ENCODE data around the gene TAGLN2. TPM values are rescaled to one million over a fixed set of nuclear protein-coding genes. Genes with fewer than 3 reads are reported as not detected.

Gene TAGLN2
- total RNA-seq, 3 donors from 2014 or later: 195 to 259 (median 231) TPM

DNA sequence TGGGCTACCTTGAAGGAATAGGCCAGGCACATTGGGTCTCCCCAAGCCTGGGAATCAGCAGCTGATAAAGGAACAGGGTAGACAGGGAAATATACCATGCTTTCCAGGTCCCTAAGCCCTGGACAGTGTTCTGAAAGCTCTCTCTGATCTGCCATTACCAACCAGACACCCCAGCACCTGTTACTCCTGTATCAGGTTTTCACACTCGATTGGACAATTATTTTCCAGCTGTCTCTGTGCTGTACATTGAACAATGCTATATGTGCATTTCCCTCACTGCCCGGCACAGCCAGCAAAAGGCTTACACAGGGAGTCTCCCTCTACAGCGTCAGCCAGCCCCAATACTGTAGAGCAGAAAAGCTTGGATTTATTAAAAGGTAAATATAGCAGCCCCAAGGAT lies 30.0 kb downstream of the TAGLN2 start:
- Histone ChIP-seq H3K9me3 (no peaks in the 10 kb centered on the region), H3K27ac (no peak overlapping the region), H3K4me3 (no peak overlapping the region), H3K4me1 (no peaks in the 10 kb centered on the region), H3K27me3 (no peaks in the 10 kb centered on the region), H3K36me3 (no peaks in the 10 kb centered on the region)
- TF ChIP-seq POLR2A (IDR thresholded peaks at IDR 0.05): no peak
- no peak for TF ChIP-seq POLR2AphosphoS5 (IDR thresholded peaks at IDR 0.05)
- TF ChIP-seq, protein P1, sequence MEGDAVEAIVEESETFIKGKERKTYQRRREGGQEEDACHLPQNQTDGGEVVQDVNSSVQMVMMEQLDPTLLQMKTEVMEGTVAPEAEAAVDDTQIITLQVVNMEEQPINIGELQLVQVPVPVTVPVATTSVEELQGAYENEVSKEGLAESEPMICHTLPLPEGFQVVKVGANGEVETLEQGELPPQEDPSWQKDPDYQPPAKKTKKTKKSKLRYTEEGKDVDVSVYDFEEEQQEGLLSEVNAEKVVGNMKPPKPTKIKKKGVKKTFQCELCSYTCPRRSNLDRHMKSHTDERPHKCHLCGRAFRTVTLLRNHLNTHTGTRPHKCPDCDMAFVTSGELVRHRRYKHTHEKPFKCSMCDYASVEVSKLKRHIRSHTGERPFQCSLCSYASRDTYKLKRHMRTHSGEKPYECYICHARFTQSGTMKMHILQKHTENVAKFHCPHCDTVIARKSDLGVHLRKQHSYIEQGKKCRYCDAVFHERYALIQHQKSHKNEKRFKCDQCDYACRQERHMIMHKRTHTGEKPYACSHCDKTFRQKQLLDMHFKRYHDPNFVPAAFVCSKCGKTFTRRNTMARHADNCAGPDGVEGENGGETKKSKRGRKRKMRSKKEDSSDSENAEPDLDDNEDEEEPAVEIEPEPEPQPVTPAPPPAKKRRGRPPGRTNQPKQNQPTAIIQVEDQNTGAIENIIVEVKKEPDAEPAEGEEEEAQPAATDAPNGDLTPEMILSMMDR (IDR thresholded peaks at IDR 0.05): no peak
- intact Hi-C loops (cut with DNase I; ENCODE audit: low total_unique reads): no loop called here
- no peak for DNase-seq (ENCODE audit: low spot score in 2 of 2)

- H3K36me3 ChIP-seq: no peaks in the 10 kb centered on the region
- no peak overlapping the region for H3K27ac ChIP-seq
- no peaks in the 10 kb centered on the region for H3K9me3 ChIP-seq
- DNase-seq (ENCODE audit: low spot score in 2 of 2): no peak
- H3K27me3 ChIP-seq: no peaks in the 10 kb centered on the region
- TF ChIP-seq, protein P1 (IDR thresholded peaks at IDR 0.05): no peak
- no peak for TF ChIP-seq POLR2AphosphoS5 (IDR thresholded peaks at IDR 0.05)
- TF ChIP-seq POLR2A (IDR thresholded peaks at IDR 0.05): no peak
- intact Hi-C loops (cut with DNase I; ENCODE audit: low total_unique reads): no loop called here
- H3K4me1 ChIP-seq: no peaks in the 10 kb centered on the region
- no peak overlapping the region for H3K4me3 ChIP-seq
Measured at GRCh38 chr1:159892944-159893343, 32.4 kb downstream of the TAGLN2 start.

DNA sequence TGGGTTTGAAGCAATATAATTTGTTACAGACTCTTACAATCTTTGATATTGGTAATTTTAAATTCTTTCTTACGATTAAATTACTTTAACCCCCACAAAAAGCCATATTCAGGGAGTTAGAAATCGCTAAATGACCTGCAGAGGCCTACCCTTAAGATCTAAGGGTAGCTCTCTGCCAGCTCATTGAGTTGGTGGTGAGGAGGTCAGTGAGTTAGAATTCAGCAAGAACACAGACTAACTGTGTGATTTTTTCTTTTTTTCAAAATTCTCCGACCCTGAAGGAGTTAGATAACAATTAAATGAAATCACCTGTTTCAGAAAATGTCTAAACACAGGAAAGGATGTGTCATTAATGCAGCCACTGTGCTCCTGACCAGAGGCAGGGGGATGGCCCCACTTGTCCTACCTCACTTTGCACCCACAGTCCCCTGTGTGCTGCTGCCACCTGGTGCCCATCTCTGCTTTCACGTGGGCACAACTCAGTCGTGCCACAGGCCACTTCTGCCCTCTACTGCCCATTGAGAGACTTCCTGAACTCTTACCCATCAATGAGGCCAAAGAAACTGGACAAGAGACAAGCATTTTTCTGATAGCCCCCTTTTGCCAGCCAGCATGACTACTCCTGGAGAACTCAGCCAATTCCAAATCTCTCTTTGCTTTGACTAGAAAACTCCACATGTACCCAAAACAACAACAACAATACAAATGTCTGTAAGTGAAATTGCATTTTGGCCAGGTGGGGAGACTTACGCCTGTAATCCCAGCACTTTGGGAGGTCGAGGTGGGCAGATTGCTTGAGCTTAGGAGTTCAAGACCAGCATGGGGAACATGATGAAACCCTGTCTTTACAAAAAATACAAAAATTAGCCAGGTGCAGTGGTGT lies 33.8 kb downstream of the TAGLN2 start:
- H3K27ac ChIP-seq: no peak overlapping the region
- intact Hi-C loops (cut with DNase I; ENCODE audit: low total_unique reads): no loop called here
- TF ChIP-seq POLR2A (IDR thresholded peaks at IDR 0.05): no peak
- TF ChIP-seq, protein P1 (IDR thresholded peaks at IDR 0.05): peak; percentile 89 to 100 (median 98)
- TF ChIP-seq POLR2AphosphoS5 (IDR thresholded peaks at IDR 0.05): peak; percentile 51 to 73 (median 63)

DNA sequence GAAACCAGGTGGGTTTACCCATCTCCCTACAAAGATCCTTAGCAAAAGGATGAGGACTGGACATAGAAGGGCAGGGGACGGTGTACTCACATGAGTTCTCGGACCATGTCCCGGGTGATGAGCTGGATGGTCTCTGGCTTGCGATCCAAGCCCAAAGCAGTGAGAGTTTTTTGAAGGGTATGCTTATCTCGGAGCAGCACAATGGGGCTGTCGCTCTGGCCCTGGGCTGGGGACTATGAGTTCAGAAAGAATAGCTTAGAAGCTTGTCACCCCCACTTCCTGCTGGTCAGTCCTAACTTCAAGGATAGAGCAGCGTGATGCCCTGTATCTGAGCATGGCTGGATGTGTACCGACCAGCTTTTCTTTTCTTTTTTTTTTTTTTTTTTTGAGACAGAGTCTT lies 34.9 kb downstream of the TAGLN2 start:
- intact Hi-C loops (cut with DNase I; ENCODE audit: low total_unique reads): no loop called here
- no peak for DNase-seq (ENCODE audit: low spot score in 2 of 2)
- Histone ChIP-seq H3K9me3 (no peaks in the 10 kb centered on the region), H3K4me3 (no peak overlapping the region), H3K27ac (peak overlapping the region; percentile 10 to 85), H3K27me3 (no peaks in the 10 kb centered on the region), H3K4me1 (no peaks in the 10 kb centered on the region), H3K36me3 (no peaks in the 10 kb centered on the region)
- TF ChIP-seq POLR2A (IDR thresholded peaks at IDR 0.05) (no peak), POLR2AphosphoS5 (IDR thresholded peaks at IDR 0.05) (no peak)
- TF ChIP-seq, protein P1 (IDR thresholded peaks at IDR 0.05): no peak

More for the DNA sequence above, 33.8 kb downstream of the TAGLN2 start:
- DNase-seq (ENCODE audit: low spot score in 2 of 2): peak; percentile 84 to 86
- no peak overlapping the region for H3K4me3 ChIP-seq
- no peaks in the 10 kb centered on the region for H3K4me1 ChIP-seq
- H3K9me3 ChIP-seq: no peaks in the 10 kb centered on the region
- H3K27me3 ChIP-seq: no peaks in the 10 kb centered on the region
- H3K36me3 ChIP-seq: no peaks in the 10 kb centered on the region

DNA sequence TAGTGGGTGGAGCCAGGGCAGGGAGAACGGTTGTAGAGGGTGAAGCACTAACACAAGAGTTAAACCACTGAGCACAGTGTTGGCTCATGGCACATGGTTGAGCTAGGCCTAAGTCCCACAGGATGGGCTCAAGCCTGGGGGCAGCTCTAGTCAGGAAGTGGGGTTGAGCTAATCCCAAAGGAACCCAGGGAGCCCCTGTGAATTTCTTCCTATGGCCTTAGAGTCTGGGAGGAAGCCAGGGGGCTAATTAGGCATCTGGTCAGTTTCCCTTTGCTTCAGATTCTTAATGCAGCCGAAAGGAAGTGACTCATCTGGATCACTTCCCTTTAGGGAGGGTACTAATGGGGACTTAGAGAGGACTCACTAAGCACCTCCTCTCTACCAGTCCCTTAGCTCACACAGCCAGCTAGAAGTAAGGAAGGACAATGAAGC lies 35.5 kb downstream of the TAGLN2 start:
- intact Hi-C loops (cut with DNase I; ENCODE audit: low total_unique reads): loop anchor here (10.0 kb wide), 1 partner anchor 105 kb away; the partner anchor contains the start of gene DUSP23
- TF ChIP-seq, protein P1 (IDR thresholded peaks at IDR 0.05): no peak
- TF ChIP-seq POLR2AphosphoS5 (IDR thresholded peaks at IDR 0.05): no peak
- no peaks in the 10 kb centered on the region for H3K27me3 ChIP-seq
- no peak for DNase-seq (ENCODE audit: low spot score in 2 of 2)
- H3K27ac ChIP-seq: peak overlapping the region; percentile 27 to 85
- H3K4me1 ChIP-seq: no peaks in the 10 kb centered on the region
- H3K4me3 ChIP-seq: no peak overlapping the region
- H3K36me3 ChIP-seq: no peaks in the 10 kb centered on the region
- no peaks in the 10 kb centered on the region for H3K9me3 ChIP-seq
